HG03064 (cell line): ENCODE results near the gene SAFB2.

Source experiments
- ATAC-seq: cut with Tn5 transposase; IDR thresholded peaks from one replicate; pipeline ENCODE4 v1.9.1; 2021; ENCODE audit warnings: low read depth; ENCODE audit not compliant: unreplicated experiment

The SAFB2 gene

DNA sequence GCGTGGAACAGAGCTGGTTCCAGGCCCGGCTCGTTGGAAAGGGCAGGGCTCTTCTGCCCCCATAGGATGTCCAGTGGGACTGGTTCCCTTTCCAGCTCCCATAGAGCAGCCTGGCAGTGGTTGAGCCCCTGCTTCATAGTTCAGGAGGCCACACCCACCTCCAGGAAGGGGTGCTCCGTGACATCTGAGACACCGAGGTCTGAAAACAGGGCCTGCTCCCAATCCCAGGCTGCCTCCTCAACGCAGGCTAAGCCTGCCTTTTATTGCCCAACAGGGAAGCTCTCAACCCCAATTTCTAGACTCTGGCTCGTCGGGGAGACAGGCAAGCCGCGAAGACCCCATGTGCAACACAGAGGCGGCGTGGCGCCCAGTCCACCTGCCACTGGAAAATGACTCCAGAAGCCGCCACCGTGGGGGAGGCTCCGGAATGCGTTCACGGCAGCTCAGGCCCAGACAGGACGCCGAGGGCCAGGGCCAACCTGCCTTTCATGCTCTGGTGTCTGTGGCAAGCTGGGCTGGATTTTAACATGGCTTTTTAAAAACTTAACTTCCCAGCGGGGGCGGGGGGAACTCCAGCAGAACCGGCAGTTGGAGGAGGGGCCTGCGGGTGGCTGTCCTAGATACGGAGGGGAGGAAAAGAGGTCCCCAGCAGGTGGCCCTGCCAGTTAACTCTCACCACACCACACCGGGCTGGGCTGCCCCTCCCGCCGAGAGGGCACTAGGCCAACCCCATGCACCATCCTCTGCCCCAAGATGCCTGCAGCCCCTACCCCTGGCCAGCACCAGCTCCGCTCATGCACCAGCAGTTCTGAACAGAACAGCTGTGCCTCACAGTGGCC, 36.9 kb downstream of the SAFB2 start:
- ATAC-seq = no peak

DNA sequence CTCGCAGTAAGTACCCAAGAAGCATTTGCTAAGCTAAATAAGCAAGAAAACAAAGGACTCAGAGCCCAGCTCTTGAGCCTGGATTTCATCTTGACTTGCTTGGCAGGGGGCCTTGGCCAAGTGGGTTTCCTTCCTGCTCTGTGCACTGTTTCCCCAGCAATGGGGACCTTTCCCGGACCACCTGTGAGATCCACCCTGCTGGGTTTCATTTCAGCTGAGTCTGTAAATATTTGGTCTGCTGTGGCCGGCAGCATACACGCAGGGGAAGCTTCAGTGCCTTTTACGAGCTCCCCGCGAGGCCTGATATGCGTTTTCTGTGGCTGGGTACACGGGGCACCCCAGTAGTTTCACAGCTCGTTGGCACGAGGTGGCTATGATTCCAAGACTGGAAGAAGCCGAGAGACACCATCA, 42.4 kb downstream of the SAFB2 start:
- no peak for ATAC-seq

DNA sequence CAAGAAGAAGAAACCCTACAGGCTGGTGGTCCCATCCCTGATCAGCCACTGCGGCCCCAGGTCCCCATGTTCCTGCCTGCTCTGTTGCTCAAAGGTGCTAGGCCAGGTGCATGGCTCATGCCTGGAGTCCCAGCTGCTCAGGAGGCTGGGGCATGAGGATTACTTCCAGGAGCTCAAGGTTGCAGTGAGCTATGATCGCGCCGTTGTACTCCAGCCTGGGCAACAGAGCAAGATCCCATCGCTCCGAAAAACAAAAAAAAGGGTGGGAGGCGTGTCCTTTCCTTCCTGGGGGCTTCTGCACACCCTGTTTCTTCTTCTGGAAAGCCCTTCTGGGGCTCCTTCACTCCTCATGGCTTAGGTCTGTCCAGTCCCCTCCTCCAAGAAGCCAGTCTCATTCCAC, 42.9 kb downstream of the SAFB2 start:
- ATAC-seq = no peak

DNA sequence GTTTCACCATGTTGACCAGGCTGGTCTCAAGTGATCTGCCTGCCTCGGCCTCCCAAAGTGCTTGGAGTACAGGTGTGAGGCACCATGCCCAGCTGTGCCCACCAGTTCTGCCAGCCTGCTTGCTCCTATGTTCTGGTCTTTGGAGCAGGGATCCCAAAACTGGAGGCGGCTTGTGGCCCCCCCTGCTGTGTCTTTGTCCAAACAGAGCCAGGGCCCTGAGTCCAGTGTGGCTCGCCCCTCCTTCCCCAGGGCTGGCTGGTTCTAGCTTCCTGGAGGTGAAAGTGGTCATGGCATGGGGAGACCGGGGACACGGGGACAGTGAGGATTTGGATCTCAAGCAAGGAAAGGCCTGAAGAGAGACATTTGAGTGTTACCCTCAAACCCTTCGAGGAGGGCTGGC, 43.3 kb downstream of the SAFB2 start:
- ATAC-seq = no peak

DNA sequence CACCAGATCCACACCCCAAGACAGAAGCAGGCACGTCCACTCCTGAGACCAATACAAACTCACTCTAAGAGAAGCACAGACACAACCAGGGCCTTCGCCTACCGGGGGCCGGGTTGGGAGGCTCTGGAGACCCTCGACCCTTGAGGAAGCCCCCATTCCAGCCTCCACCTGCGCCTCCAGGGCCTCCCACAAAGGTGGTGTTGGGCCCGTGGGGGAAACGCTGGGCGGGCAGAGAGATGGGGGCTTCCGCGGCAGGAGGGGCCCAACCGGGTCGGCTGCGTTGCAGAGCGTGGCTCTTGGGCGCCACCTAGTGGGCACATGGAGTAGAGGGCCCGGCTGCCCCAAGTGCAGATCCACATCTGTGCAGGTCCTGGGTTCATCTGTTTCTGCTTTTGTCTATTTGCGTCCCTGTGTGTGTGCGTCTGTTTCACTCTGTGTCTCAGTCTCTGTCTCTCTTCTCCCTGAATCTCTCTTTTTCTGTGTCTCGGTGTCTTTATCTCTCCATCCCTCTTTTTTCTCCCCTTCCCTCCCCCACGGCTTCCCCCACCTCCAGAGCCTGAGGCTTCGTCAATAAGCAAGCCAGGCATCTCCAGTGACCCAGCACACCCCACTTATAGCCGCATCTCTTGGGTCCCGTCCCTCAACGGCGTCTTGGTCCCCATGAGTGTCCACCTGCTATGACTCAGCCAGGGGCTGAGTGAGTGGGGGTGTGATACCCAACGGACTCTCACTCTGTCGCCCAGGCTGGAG, 44.3 kb downstream of the SAFB2 start:
- no peak for ATAC-seq

DNA sequence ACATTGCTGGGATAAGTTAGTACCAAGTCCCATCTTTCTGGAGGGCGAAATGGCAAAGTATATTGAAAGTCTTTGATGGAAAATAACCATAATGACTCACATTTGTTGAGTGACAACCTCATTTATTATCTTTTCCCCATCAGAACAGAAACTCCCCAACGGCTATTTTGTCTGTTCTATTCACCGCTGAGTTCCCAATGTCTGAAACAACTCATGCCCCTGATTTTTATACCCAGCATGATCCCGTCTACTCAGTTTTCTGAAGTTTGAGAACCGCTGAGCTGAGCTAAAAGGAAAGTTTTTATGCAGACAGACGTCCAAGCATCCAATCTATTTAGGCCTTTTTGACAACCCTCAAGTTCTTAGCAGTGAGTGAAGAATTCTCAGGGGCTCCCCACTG, 47.0 kb downstream of the SAFB2 start:
- ATAC-seq = no peak

DNA sequence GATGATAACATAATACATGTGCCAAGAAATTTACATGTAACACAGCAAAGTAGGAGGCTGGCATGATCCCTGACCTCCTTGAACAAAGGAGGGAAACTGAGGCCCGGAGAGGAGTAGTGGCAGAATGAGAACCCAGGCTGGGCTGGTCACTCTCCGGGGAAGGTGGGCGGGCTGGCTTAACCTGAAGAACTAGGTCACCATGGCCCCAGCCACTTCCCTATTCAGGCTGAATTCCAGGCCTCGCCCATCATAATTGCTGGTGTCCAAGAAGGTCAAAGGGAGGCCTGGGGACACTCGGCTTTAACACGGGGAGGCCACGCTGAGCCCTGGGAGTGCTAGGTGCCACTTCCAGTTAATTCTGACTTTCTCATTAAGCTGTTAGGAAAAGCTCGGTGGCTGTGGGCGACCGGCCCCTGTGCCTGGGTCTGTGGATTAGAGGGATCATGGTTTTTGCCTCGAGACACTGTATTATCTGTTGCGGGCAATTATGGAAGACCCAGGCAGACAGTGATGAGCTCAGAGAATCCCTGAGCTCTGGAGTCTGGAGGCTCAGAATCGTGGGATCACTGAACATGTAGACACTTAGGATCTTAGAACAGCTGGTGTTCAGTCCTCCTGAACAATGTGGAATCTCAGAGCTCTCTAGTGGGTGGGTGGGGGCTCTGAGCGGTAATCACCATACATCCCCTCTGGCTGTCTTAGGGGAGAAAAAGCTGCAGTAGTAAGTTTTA, 49.9 kb downstream of the SAFB2 start:
- no peak for ATAC-seq

DNA sequence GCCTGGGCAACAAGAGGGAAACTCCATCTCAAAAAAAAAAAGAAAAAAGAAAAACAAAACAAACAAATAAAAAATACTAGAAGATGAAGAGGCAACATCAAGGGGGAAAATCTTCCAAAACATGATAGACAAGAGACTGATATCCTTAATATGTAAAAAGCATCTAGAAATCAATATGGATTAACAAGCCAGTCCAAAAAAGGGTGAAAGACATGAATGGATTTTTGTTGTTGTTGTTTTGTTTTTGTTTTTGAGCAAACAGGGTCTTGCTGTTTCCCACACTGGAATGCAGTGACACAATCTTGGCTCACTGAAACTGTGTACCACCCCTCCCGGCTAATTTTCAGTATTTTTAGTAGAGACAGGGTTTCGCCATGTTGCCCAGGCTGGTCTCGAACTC, 50.8 kb downstream of the SAFB2 start:
- no peak for ATAC-seq

DNA sequence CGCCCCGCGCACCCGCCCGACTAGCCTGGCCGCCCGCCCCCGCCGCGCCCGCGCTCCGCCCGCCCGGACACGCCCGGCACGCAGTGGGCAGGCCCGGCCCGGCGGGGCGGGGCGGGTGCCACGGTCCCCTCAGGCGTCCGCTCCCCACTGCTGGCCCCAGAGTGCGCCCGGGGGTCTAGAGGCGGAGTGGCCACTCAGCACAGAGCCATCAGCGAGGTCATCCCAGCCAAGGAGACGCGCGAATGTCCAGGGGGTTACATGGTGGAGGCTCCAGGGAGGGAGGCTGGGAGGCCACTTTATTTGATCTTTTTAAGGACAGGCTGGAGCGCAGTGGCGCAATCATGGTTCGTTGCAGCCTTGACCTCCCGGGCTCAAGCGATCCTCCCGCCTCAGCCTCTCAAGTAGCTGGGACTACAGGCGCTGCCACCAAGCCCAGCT, 54.6 kb downstream of the SAFB2 start:
- ATAC-seq = no peak

DNA sequence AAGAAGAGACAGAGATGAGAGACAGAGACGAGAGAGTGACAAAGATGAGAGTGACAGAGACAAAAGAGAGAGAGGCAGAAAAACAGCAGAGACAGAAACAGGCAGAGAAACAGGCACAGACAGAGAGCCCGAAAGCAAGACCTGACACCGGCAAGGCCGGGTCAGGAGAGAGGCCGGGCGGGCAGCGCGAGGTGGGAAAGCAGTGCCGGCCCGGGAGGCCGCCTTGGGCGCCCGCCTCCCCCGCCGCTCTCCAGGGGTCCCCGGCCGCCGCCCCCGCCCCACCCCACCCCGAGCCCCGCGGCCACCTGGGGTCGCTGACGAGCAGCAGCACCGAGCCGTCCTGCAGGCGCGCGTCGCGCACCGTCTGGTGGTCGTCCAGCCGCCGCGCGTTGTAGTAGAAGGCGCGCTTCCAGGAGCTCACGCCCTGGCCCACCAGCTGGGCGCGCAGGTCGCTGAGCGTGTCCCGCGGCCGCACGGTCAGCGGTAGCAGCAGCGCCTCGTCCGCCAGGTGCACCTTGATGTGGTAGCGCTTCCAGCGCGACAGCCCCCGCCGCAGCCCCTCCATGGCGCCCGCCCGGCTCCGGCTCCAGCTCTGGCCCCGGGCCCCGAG, 55.1 kb downstream of the SAFB2 start, which contains the start of gene TINCR:
Gene TINCR, minus strand, starts transcription at position 594 of the 610 bp plus-strand sequence.
- no peak for ATAC-seq

DNA sequence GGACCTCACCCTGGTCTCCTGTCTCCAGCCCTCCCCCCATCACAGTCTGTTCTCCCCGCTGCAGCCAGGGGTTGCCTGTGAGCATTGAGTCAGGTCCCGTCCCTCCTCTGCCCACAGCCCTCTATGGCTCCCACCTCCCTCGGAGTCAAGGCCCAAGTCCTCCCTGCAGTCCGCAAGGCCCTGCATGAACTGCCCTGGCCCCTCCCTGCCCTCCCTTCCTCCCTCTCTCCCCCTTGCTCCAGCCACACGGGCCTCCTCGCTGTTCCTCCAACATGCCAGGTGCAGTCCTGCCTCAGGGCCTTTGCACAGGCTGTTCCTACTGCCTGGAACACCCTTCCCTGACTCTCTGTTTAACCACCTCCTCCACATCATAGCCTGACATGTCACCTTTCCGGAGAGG, 57.6 kb downstream of the SAFB2 start:
- no peak for ATAC-seq

DNA sequence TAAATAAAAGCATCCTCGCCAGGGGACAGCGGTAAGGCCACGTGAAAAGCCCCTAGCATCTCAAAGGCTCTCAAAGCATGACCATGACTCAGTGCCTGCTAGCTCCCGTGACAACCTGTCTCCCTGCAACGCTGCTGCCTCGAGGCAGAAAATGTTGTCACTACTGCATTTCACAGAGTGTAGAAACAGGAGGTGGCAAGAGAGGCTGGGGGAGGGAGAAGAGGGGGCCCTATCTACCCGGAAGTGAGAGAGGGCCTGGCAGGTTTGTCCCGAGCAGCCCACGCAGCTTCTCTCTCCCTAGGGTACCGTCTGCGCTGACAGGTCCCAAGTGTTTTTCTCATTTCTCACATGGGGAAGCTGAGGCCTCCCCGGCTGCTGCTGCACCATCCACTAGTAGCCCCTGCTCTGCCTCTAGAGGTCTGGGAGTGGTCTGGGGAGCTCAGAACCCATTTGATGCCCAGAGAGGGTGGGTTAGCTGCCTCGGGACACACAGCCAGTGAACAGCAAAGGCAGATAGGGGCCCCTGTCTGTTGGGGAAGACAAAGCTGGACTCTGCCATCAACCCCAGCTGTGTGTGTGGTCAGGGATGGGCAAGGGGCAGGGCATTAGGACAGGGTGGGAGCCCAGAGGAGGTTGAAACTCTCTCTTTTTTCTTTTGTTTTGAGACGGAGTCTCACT, 58.5 kb downstream of the SAFB2 start:
- ATAC-seq = no peak

DNA sequence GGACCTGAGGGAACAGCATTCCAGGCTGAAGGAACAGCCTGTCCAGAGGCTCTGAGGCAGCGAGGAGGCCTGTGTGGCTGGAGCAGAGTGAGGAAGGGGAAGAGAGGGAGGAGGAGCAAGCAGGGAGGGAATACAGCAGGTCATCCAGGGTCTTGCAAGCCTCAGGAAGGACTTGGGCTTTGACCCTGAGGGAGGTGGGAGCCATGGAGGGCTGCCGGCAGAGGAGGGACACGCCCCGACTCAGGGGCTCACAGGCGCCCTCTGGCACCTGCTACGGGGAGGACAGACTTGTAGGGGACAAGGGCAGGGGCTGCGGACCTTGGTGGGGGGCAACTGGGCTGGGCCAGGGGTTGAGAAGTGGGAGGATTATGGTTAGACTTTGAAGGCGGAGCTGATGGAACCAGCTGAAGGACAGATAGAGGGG, 59.6 kb downstream of the SAFB2 start:
- no peak for ATAC-seq

DNA sequence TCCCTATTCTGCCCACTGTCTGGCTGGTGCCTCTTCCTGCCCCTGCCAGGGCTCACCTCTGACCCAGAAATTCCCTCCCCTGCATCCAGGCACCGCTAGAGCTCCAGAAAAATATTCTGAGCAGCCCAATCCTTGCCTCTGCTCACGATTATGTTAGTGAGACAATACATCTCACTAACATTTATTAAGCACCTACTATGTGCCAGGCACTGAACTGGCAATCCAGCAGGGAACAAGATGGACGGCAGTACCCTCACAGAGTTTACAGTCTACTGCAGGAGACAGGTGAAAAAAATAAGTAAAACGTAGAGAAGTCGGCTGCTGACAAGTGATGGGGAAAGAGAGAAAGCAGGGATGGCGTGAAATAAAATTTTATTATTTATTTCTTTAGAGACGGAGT, 60.3 kb downstream of the SAFB2 start:
- no peak for ATAC-seq

DNA sequence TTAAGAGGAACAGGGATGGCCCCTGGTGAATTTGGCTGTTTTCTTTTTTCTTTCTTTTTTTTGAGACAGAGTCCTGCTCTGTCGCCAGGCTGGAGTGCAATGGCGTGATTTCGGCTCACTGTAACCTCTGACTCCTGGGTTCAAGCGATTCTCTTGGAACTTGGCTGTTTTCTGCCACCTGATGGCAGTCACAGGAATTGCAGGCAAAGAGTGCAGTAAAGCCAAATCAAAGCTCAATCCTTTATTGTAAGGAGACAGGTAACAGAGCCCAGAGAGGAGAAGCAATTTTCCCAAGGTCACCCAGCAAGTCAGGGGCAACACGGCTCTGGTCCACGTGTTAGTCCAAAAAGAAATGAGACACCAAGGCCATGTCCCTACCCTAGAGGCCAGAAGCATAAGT, 61.0 kb downstream of the SAFB2 start:
- no peak for ATAC-seq

DNA sequence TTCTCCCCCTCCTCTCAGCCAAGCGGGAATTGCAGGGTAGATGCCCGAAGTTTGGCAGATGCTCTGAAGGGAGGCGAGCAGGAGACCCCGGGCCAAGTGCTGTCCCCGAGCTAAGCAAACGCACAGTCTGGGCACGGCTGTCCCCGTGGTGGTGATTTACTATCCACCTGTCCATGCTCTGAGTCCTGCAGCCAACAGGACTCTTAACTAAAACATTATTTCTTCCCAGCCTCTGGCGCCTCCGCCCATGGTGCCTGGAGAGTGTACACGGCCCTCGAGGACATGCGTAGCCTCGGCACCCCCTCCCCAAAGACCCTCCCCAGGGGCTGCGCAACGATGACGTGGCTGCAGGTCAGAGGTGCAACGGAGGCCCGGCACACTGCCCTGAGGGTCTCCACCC, 62.4 kb downstream of the SAFB2 start:
- ATAC-seq = no peak

DNA sequence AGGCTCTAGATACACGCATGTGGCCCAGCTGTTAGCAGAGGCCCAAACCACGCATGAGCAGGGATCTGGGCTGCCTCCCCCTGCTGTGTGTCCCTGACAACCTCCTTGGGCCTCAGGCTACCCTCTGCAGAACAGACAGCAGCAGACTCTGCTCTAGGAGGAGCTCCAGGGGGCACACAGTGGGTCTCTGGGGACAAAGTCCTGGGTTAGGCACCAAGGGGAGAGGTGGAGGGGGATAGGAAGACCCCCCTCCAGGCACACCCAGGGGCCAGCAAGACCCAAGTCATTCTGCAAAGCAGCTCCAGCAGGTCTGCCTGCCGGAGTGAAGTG, 62.8 kb downstream of the SAFB2 start:
- ATAC-seq = no peak

DNA sequence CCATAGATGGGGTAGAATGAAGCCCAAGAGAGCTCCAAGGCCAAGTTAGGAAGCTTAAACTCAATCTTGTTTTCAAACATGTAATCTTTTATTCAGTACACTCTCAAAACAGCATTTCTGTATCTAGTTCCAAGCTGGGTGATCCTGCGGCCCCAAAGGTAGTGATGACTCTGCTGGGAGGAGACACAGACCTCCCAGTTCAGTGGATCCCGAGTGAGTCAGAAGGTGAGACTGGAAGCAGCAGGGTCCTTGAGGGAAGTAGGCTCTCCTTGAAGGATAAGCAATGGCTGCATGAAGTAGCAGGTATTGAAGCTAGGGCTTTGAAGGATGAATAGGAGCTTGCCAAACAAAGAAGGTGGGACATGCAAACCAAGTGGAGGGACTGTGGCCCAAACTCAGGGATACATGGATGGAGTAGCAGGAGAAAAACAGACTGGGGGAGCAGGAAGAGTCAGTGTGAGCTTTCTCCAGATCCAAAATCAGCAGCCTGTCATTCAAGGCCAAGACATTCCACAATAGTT, 64.4 kb downstream of the SAFB2 start:
- ATAC-seq = no peak

DNA sequence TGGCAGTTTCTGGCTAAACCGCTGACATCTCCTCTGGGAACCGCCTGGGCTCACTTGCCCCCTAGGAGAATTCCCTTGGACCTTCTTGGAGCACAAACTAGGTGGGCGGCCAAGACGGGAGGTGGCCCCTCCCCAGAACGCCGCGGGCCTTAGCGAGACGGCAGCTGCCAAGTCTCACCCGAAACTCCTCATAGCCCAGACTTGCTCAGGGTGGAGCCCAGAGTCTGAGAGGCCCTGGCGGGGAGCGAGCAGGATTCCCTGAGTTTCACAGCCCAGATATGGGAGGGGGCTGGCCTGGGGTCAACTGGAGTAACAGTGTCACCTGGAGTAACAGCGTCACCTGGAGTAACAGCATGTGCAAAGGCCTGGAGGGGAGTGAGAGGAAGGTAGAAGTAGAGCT, 64.9 kb downstream of the SAFB2 start:
- no peak for ATAC-seq

DNA sequence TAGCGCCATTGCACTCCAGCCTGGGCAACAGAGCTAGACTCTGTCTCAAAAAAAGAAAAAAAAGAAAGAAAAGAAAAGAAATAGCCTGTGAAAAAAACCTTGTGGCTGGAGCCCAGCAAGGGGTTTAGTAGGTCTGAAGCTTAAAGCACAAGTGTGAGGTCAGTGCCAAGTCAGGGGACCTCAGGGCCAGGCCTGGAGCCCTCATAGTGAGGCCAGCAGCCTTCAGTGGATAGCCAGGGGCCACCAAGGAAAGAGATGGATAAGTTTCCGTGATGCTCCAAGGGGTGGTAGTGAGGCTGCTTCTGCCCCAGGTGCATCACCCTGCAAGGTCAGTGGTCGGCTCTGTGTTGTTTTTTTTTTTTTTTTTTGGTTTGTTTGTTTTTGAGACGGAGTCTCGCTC, 67.7 kb downstream of the SAFB2 start:
- ATAC-seq = no peak
